GM12892 (cell line): ENCODE measurements around the gene CORO2A.

Experiments
- POLR2A ChIP-seq: IDR thresholded peaks from 2 replicates; pipeline ENCODE4 v1.6.1; 2011; ENCODE audit warnings: low read depth, low read length, control low read depth
- POLR2AphosphoS5 ChIP-seq: IDR thresholded peaks from 2 replicates; pipeline ENCODE4 v1.6.1; 2011; ENCODE audit warnings: low read depth, low read length, control low read depth

DNA sequence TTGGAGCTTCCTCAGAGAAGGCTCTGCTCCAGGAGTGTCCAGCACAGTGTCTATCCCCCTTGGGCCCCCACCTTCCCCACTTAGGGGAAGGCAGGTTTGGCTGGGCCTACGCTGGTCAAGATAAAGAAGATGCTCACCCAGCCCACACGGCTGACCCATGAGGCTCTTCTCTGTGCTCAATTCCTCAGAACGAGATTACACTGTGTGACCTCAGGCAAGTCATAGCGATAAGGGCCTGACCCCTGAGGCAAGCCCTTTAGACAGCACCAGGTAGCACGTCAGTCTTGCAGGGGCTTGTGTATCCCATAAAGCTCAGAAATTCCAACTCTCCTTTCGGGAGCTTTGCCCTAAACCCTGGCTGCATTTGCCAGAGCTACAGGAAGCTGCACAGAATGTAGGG, 32.6 kb downstream of the CORO2A start:
- TF ChIP-seq POLR2AphosphoS5, result no peak
- TF ChIP-seq POLR2A, result no peak
